Measurements from ENCODE around the gene CCL26.
"Not testable (repeated sequence)": the region's sequence is repeated elsewhere in the genome, so short reads cannot be mapped to it uniquely, and the experiment has no call there.

Gene CCL26

GRCh38 chr7:75732764-75733630 lies 39.0 kb downstream of the CCL26 start:
- in situ Hi-C loops (cut with HindIII; ENCODE audit: low sequenced_read_pairs) = no loop called here
- H3K4me3 ChIP-seq (ENCODE audit: low read depth, low read length) = no peak overlapping the region
- TF ChIP-seq CTCF (IDR thresholded peaks at IDR 0.05; ENCODE audit: low read depth, low read length) = no peak
- DNase-seq (ENCODE audit: low read depth, low spot score) = peak; percentile 95

- no peak overlapping the region for H3K4me3 ChIP-seq (ENCODE audit: low read depth, low read length)
- no peak for TF ChIP-seq CTCF (IDR thresholded peaks at IDR 0.05; ENCODE audit: low read depth, low read length)
- in situ Hi-C loops (cut with HindIII; ENCODE audit: low sequenced_read_pairs) = no loop called here
- DNase-seq (ENCODE audit: low read depth, low spot score) = no peak
Observed at GRCh38 chr7:75732016-75732521, 39.9 kb downstream of the CCL26 start.

GRCh38 chr7:75729851-75730274 lies 42.1 kb downstream of the CCL26 start:
- DNase-seq (ENCODE audit: low read depth, low spot score) = no peak
- in situ Hi-C loops (cut with HindIII; ENCODE audit: low sequenced_read_pairs) = no loop called here
- H3K4me3 ChIP-seq (ENCODE audit: low read depth, low read length) = no peak overlapping the region
- no peak for TF ChIP-seq CTCF (IDR thresholded peaks at IDR 0.05; ENCODE audit: low read depth, low read length)

- DNase-seq (ENCODE audit: low read depth, low spot score) = peak; percentile 78
- in situ Hi-C loops (cut with HindIII; ENCODE audit: low sequenced_read_pairs) = no loop called here
- no peak overlapping the region for H3K4me3 ChIP-seq (ENCODE audit: low read depth, low read length)
- TF ChIP-seq CTCF (IDR thresholded peaks at IDR 0.05; ENCODE audit: low read depth, low read length) = no peak
Observed at GRCh38 chr7:75727881-75728593, 44.0 kb downstream of the CCL26 start.

GRCh38 chr7:75727351-75727750 lies 44.7 kb downstream of the CCL26 start:
- in situ Hi-C loops (cut with HindIII; ENCODE audit: low sequenced_read_pairs); H3K4me3 ChIP-seq (ENCODE audit: low read depth, low read length); DNase-seq (ENCODE audit: low read depth, low spot score): not testable (repeated sequence)

GRCh38 chr7:75725306-75725705 lies 46.7 kb downstream of the CCL26 start:
- no peak for TF ChIP-seq CTCF (IDR thresholded peaks at IDR 0.05; ENCODE audit: low read depth, low read length)
- no peak overlapping the region for H3K4me3 ChIP-seq (ENCODE audit: low read depth, low read length)
- in situ Hi-C loops (cut with HindIII; ENCODE audit: low sequenced_read_pairs) = no loop called here
- DNase-seq (ENCODE audit: low read depth, low spot score) = no peak

GRCh38 chr7:75723444-75723843 lies 48.6 kb downstream of the CCL26 start:
- TF ChIP-seq CTCF (IDR thresholded peaks at IDR 0.05; ENCODE audit: low read depth, low read length) = no peak
- in situ Hi-C loops (cut with HindIII; ENCODE audit: low sequenced_read_pairs) = no loop called here
- DNase-seq (ENCODE audit: low read depth, low spot score) = no peak
- no peak overlapping the region for H3K4me3 ChIP-seq (ENCODE audit: low read depth, low read length)
